ENCODE data around the gene CERS6.

CERS6 gene

GRCh38 chr2:168454737-168455644 lies 1.1 kb upstream of the CERS6 start:
- Mint-ChIP-seq H3K27ac (no peak overlapping the region), H3K27me3 (no peaks in the 10 kb centered on the region), H3K4me3 (no peak overlapping the region), H3K36me3 (peaks cover 2% of the 10 kb centered on the region), H3K9me3 (ENCODE audit: low read depth) (no peaks in the 10 kb centered on the region), H3K4me1 (ENCODE audit: low read depth) (peaks cover 40% of the 10 kb centered on the region)

- Mint-ChIP-seq H3K27ac (peak overlapping the region; percentile 78), H3K36me3 (peaks cover 2% of the 10 kb centered on the region), H3K4me3 (peak overlapping the region; percentile 90), H3K9me3 (ENCODE audit: low read depth) (no peaks in the 10 kb centered on the region), H3K4me1 (ENCODE audit: low read depth) (peaks cover 41% of the 10 kb centered on the region), H3K27me3 (no peaks in the 10 kb centered on the region)
These were observed 583 bp downstream of the CERS6 start for GRCh38 chr2:168456521-168457189.

GRCh38 chr2:168457190-168457895 lies 1.3 kb downstream of the CERS6 start:
- H3K27me3 Mint-ChIP-seq: no peaks in the 10 kb centered on the region
- no peaks in the 10 kb centered on the region for H3K9me3 Mint-ChIP-seq (ENCODE audit: low read depth)
- peaks cover 2% of the 10 kb centered on the region for H3K36me3 Mint-ChIP-seq
- H3K4me1 Mint-ChIP-seq (ENCODE audit: low read depth): peaks cover 48% of the 10 kb centered on the region
- peak overlapping the region; percentile 78 for H3K27ac Mint-ChIP-seq
- peak overlapping the region; percentile 90 for H3K4me3 Mint-ChIP-seq

GRCh38 chr2:168458139-168458538 lies 2.1 kb downstream of the CERS6 start:
- H3K36me3 Mint-ChIP-seq: peaks cover 2% of the 10 kb centered on the region
- H3K4me3 Mint-ChIP-seq: peak overlapping the region; percentile 90
- no peaks in the 10 kb centered on the region for H3K9me3 Mint-ChIP-seq (ENCODE audit: low read depth)
- H3K27ac Mint-ChIP-seq: peak overlapping the region; percentile 78
- no peaks in the 10 kb centered on the region for H3K27me3 Mint-ChIP-seq
- H3K4me1 Mint-ChIP-seq (ENCODE audit: low read depth): peaks cover 50% of the 10 kb centered on the region

GRCh38 chr2:168459256-168459655 lies 3.2 kb downstream of the CERS6 start:
- H3K4me1 Mint-ChIP-seq (ENCODE audit: low read depth): peaks cover 50% of the 10 kb centered on the region
- peak overlapping the region; percentile 90 for H3K4me3 Mint-ChIP-seq
- H3K9me3 Mint-ChIP-seq (ENCODE audit: low read depth): no peaks in the 10 kb centered on the region

GRCh38 chr2:168460571-168460970 lies 4.5 kb downstream of the CERS6 start:
- Mint-ChIP-seq H3K36me3 (peaks cover 6% of the 10 kb centered on the region), H3K27me3 (no peaks in the 10 kb centered on the region), H3K4me3 (no peak overlapping the region), H3K27ac (peak overlapping the region; percentile 59), H3K4me1 (ENCODE audit: low read depth) (peaks cover 63% of the 10 kb centered on the region), H3K9me3 (ENCODE audit: low read depth) (no peaks in the 10 kb centered on the region)

More at GRCh38 chr2:168459256-168459655, 3.2 kb downstream of the CERS6 start:
- Mint-ChIP-seq H3K27ac (no peak overlapping the region), H3K27me3 (no peaks in the 10 kb centered on the region), H3K36me3 (peaks cover 2% of the 10 kb centered on the region)

GRCh38 chr2:168461178-168461941 lies 5.3 kb downstream of the CERS6 start:
- Mint-ChIP-seq H3K36me3 (peaks cover 6% of the 10 kb centered on the region), H3K9me3 (ENCODE audit: low read depth) (no peaks in the 10 kb centered on the region), H3K27me3 (no peaks in the 10 kb centered on the region), H3K4me3 (peak overlapping the region; percentile 2), H3K4me1 (ENCODE audit: low read depth) (peaks cover 71% of the 10 kb centered on the region), H3K27ac (no peak overlapping the region)

GRCh38 chr2:168461942-168462331 lies 5.9 kb downstream of the CERS6 start:
- Mint-ChIP-seq H3K36me3 (peaks cover 6% of the 10 kb centered on the region), H3K4me1 (ENCODE audit: low read depth) (peaks cover 77% of the 10 kb centered on the region), H3K9me3 (ENCODE audit: low read depth) (no peaks in the 10 kb centered on the region), H3K27me3 (no peaks in the 10 kb centered on the region), H3K4me3 (peak overlapping the region; percentile 2), H3K27ac (no peak overlapping the region)

GRCh38 chr2:168462543-168463045 lies 6.5 kb downstream of the CERS6 start:
- H3K4me3 Mint-ChIP-seq: no peak overlapping the region
- H3K4me1 Mint-ChIP-seq (ENCODE audit: low read depth): peaks cover 80% of the 10 kb centered on the region

GRCh38 chr2:168465594-168465993 lies 9.5 kb downstream of the CERS6 start:
- Mint-ChIP-seq H3K36me3 (peaks cover 7% of the 10 kb centered on the region), H3K4me1 (ENCODE audit: low read depth) (peaks cover 80% of the 10 kb centered on the region), H3K27me3 (no peaks in the 10 kb centered on the region), H3K27ac (peak overlapping the region; percentile 36), H3K4me3 (peak overlapping the region; percentile 46), H3K9me3 (ENCODE audit: low read depth) (no peaks in the 10 kb centered on the region)

More at GRCh38 chr2:168462543-168463045, 6.5 kb downstream of the CERS6 start:
- no peaks in the 10 kb centered on the region for H3K27me3 Mint-ChIP-seq
- no peak overlapping the region for H3K27ac Mint-ChIP-seq
- peaks cover 6% of the 10 kb centered on the region for H3K36me3 Mint-ChIP-seq
- no peaks in the 10 kb centered on the region for H3K9me3 Mint-ChIP-seq (ENCODE audit: low read depth)

GRCh38 chr2:168466190-168466737 lies 10.2 kb downstream of the CERS6 start:
- Mint-ChIP-seq H3K27ac (peak overlapping the region; percentile 55), H3K27me3 (no peaks in the 10 kb centered on the region), H3K4me3 (peak overlapping the region; percentile 66), H3K9me3 (ENCODE audit: low read depth) (no peaks in the 10 kb centered on the region), H3K4me1 (ENCODE audit: low read depth) (peaks cover 81% of the 10 kb centered on the region), H3K36me3 (peaks cover 7% of the 10 kb centered on the region)

GRCh38 chr2:168466834-168467565 lies 10.9 kb downstream of the CERS6 start:
- peaks cover 80% of the 10 kb centered on the region for H3K4me1 Mint-ChIP-seq (ENCODE audit: low read depth)
- H3K9me3 Mint-ChIP-seq (ENCODE audit: low read depth): no peaks in the 10 kb centered on the region
- H3K27me3 Mint-ChIP-seq: no peaks in the 10 kb centered on the region
- peak overlapping the region; percentile 66 for H3K4me3 Mint-ChIP-seq
- peaks cover 7% of the 10 kb centered on the region for H3K36me3 Mint-ChIP-seq
- peak overlapping the region; percentile 55 for H3K27ac Mint-ChIP-seq

GRCh38 chr2:168467729-168468128 lies 11.7 kb downstream of the CERS6 start:
- H3K27me3 Mint-ChIP-seq: no peaks in the 10 kb centered on the region
- H3K9me3 Mint-ChIP-seq (ENCODE audit: low read depth): no peaks in the 10 kb centered on the region
- no peak overlapping the region for H3K4me3 Mint-ChIP-seq
- no peak overlapping the region for H3K27ac Mint-ChIP-seq
- peaks cover 9% of the 10 kb centered on the region for H3K36me3 Mint-ChIP-seq
- H3K4me1 Mint-ChIP-seq (ENCODE audit: low read depth): peaks cover 79% of the 10 kb centered on the region

Measured in activated naive CD8-positive, alpha-beta T cell (primary cell).